Measurements from ENCODE around the gene CYP3A7.

DNA sequence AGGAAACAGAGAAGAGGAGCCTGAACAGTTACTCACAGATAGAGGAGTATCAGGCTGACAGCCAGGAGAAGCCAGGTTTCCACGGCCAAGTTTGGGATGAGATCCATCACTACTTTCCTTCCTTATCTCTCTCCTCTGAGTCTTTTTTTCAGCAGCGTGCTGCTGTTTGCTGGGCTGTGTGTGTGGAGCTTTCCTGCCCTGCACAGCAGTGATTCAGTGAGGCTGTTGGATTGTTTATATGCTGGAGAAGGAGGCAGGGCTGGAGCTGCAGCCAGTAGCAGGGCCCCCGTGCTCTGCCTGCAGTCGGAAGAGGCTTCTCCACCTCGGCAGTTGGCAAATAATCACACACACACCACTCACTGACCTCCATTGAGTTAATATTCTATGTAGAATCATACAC is at the start of gene CYP3A7:
- TF ChIP-seq CTCF (IDR thresholded peaks at IDR 0.05) (no peak), POLR2A (IDR thresholded peaks at IDR 0.05) (no peak), EP300 (IDR thresholded peaks at IDR 0.05) (no peak)
